Activated naive CD8-positive, alpha-beta T cell treated with anti-CD3 and anti-CD28 coated beads, Interleukin-2, amount 10 ng/mL, durations not matched to agents 7 days and 5 days (primary cell): Measurements from ENCODE around the gene C5. TPM values are rescaled to one million over a fixed set of nuclear protein-coding genes. Genes with fewer than 3 reads are reported as not detected.
"Not testable (repeated sequence)": the region's sequence is repeated elsewhere in the genome, so short reads cannot be mapped to it uniquely, and the experiment has no call there.

ENCODE experiments used
- ATAC-seq: fragments of 150-1000 bp; cut with Tn5 transposase; one replicate; pipeline ENCODE4 v1.10.0; 2021; ENCODE audit warnings: low read depth, moderate library complexity
- POLR2A ChIA-PET: fragments of 350-600 bp; sonication (Branson Sonifier 250); formaldehyde crosslinking; loops from one replicate; lab custom pipeline; 2021; ENCODE audit warnings: antibody characterized with exemption; lab: Charles Lee
- DNase-seq: peaks from one replicate; pipeline ENCODE4 v3.0.0; 2021
- H3K27ac Mint-ChIP-seq: one replicate; pipeline ENCODE4 v1.8.0; 2022; ENCODE audit warnings: mild to moderate bottlenecking, mixed read lengths
- H3K27me3 Mint-ChIP-seq: one replicate; pipeline ENCODE4 v1.8.0; 2022; ENCODE audit warnings: mild to moderate bottlenecking, moderate library complexity, mixed read lengths
- H3K36me3 Mint-ChIP-seq: one replicate; pipeline ENCODE4 v1.8.0; 2021; ENCODE audit warnings: mild to moderate bottlenecking, mixed read lengths
- H3K4me1 Mint-ChIP-seq: one replicate; pipeline ENCODE4 v1.8.0; 2021; ENCODE audit warnings: mixed read lengths
- H3K4me3 Mint-ChIP-seq: one replicate; pipeline ENCODE4 v1.8.0; 2022; ENCODE audit warnings: mild to moderate bottlenecking, moderate library complexity, mixed read lengths
- H3K9me3 Mint-ChIP-seq: one replicate; pipeline ENCODE4 v1.8.0; 2021; ENCODE audit warnings: mixed read lengths
- total RNA-seq, 2 experiments: library from RNA; stranded (reverse); gene quantifications; one replicate each; pipeline ENCODE4 v1.2.3, GENCODE V29; 2021

Gene C5
- total RNA-seq, 2 experiments from 2014 or later: 2.8 to 3.5 TPM

GRCh38 chr9:120989065-120989464, 61.0 kb downstream of the C5 start:
- H3K36me3 Mint-ChIP-seq: peaks cover 2% of the 10 kb centered on the region
- POLR2A ChIA-PET: no interaction called here
- no peak overlapping the region for H3K27ac Mint-ChIP-seq
- DNase-seq: no peak
- peaks cover 2% of the 10 kb centered on the region for H3K4me1 Mint-ChIP-seq
- no peak overlapping the region for H3K4me3 Mint-ChIP-seq
- no peaks in the 10 kb centered on the region for H3K9me3 Mint-ChIP-seq
- no peak for ATAC-seq
- H3K27me3 Mint-ChIP-seq: peaks cover 9% of the 10 kb centered on the region

GRCh38 chr9:120985819-120986222, 64.3 kb downstream of the C5 start:
- H3K9me3 Mint-ChIP-seq: no peaks in the 10 kb centered on the region
- DNase-seq (no peak), ATAC-seq (no peak)
- H3K27me3 Mint-ChIP-seq: peaks cover 18% of the 10 kb centered on the region
- H3K36me3 Mint-ChIP-seq: peaks cover 2% of the 10 kb centered on the region
- POLR2A ChIA-PET: no interaction called here
- H3K4me3 Mint-ChIP-seq: no peak overlapping the region
- H3K27ac Mint-ChIP-seq: no peak overlapping the region
- peaks cover 6% of the 10 kb centered on the region for H3K4me1 Mint-ChIP-seq

- POLR2A ChIA-PET: no interaction called here
- H3K4me3 Mint-ChIP-seq: no peak overlapping the region
- H3K36me3 Mint-ChIP-seq: no peaks in the 10 kb centered on the region
- H3K27ac Mint-ChIP-seq: no peak overlapping the region
- H3K4me1 Mint-ChIP-seq: peaks cover 8% of the 10 kb centered on the region
- no peaks in the 10 kb centered on the region for H3K9me3 Mint-ChIP-seq
- DNase-seq (no peak), ATAC-seq (no peak)
- peaks cover 20% of the 10 kb centered on the region for H3K27me3 Mint-ChIP-seq
These were observed 66.7 kb downstream of the C5 start for GRCh38 chr9:120983259-120983837.

- DNase-seq (no peak), ATAC-seq (no peak)
- POLR2A ChIA-PET: no interaction called here
- Mint-ChIP-seq H3K27ac (no peak overlapping the region), H3K9me3 (no peaks in the 10 kb centered on the region), H3K36me3 (no peaks in the 10 kb centered on the region), H3K4me3 (no peak overlapping the region), H3K27me3 (peaks cover 20% of the 10 kb centered on the region), H3K4me1 (peaks cover 8% of the 10 kb centered on the region)
These were observed 67.2 kb downstream of the C5 start for GRCh38 chr9:120982836-120983235.

DNA sequence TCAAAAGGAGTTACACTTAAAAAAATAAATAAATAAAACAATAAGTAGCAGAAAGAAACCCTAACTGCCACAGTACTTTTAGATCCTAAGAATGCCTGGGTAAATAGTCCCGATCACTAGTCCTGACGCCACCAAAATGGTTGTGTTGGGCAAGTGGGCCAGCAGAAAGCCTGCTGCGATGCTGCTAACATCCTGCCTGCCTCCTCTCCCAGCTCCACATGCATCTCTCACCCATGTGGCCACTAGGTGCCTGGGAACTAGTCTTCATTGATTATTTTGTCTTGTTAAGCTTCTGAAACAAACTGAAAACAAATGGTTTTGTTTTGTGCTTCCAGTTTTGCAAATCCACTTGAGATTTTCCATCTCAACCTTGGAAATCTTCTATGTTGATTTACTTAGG, 69.1 kb downstream of the C5 start:
- POLR2A ChIA-PET: no interaction called here

GRCh38 chr9:120979797-120980196, 70.3 kb downstream of the C5 start:
- H3K4me3 Mint-ChIP-seq: no peak overlapping the region
- no peaks in the 10 kb centered on the region for H3K9me3 Mint-ChIP-seq
- peaks cover 15% of the 10 kb centered on the region for H3K27me3 Mint-ChIP-seq
- no peaks in the 10 kb centered on the region for H3K36me3 Mint-ChIP-seq
- ATAC-seq (no peak), DNase-seq (no peak)
- POLR2A ChIA-PET: no interaction called here
- no peak overlapping the region for H3K27ac Mint-ChIP-seq
- H3K4me1 Mint-ChIP-seq: peaks cover 16% of the 10 kb centered on the region

More for the DNA sequence above, 69.1 kb downstream of the C5 start:
- peaks cover 20% of the 10 kb centered on the region for H3K27me3 Mint-ChIP-seq
- DNase-seq (no peak), ATAC-seq (no peak)
- no peak overlapping the region for H3K4me3 Mint-ChIP-seq
- H3K36me3 Mint-ChIP-seq: no peaks in the 10 kb centered on the region
- H3K27ac Mint-ChIP-seq: no peak overlapping the region
- H3K9me3 Mint-ChIP-seq: no peaks in the 10 kb centered on the region
- H3K4me1 Mint-ChIP-seq: peaks cover 8% of the 10 kb centered on the region

GRCh38 chr9:120978987-120979386, 71.1 kb downstream of the C5 start:
- Mint-ChIP-seq H3K36me3 (no peaks in the 10 kb centered on the region), H3K27me3 (peaks cover 15% of the 10 kb centered on the region), H3K4me1 (peaks cover 22% of the 10 kb centered on the region), H3K4me3 (no peak overlapping the region), H3K9me3 (no peaks in the 10 kb centered on the region), H3K27ac (no peak overlapping the region)
- POLR2A ChIA-PET: no interaction called here
- ATAC-seq (no peak), DNase-seq (no peak)

DNA sequence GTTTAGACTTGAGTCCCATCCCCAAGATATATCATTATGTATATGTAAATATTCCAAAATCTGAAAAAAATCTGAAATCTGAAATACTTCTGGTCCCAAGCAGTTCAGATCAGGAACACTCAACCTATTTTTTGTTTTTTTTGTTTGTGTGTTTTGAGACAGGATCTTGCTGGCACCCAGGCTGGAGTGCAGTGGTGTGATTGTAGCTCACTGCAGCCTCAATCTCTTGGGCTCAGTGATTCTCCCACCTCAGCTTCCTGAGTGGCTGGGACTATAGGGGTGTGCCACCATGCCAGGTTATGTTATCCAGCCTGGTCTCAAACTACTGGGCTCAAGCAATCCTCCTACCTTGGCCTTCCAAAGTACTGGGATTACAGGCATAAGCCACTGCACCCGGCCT, 72.8 kb downstream of the C5 start:
- no peak overlapping the region for H3K27ac Mint-ChIP-seq

DNA sequence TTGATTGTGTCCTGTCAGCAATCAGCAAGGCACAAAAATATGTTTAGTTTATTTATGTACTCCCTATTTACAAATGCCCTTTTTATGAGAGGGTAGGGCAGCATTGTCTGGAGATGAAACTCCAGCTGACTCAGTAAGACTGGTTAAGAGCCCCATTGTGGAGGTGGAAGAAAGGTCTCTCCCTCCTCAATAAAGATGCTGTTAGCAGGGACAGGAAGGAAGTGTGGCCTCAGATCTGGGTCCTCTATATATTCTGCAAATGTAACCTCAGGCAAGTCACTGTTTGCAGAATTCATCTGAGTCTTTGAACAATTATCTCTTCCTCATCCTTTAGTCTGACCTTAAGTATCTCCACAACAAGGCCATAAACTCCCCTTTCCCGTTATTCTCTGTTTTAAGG, 75.2 kb downstream of the C5 start:
- H3K27me3 Mint-ChIP-seq: peaks cover 2% of the 10 kb centered on the region
- H3K9me3 Mint-ChIP-seq: no peaks in the 10 kb centered on the region
- peak overlapping the region; percentile 69 for H3K27ac Mint-ChIP-seq
- H3K36me3 Mint-ChIP-seq: no peaks in the 10 kb centered on the region
- H3K4me1 Mint-ChIP-seq: peaks cover 20% of the 10 kb centered on the region
- POLR2A ChIA-PET: no interaction called here
- peak; percentile 88 for ATAC-seq
- H3K4me3 Mint-ChIP-seq: peak overlapping the region; percentile 39
- DNase-seq: no peak

More for the DNA sequence above, 72.8 kb downstream of the C5 start:
- Mint-ChIP-seq H3K9me3 (no peaks in the 10 kb centered on the region), H3K36me3 (no peaks in the 10 kb centered on the region), H3K4me3 (no peak overlapping the region), H3K27me3 (peaks cover 3% of the 10 kb centered on the region), H3K4me1 (peaks cover 22% of the 10 kb centered on the region)
- ATAC-seq (no peak), DNase-seq (no peak)
- POLR2A ChIA-PET: no interaction called here

DNA sequence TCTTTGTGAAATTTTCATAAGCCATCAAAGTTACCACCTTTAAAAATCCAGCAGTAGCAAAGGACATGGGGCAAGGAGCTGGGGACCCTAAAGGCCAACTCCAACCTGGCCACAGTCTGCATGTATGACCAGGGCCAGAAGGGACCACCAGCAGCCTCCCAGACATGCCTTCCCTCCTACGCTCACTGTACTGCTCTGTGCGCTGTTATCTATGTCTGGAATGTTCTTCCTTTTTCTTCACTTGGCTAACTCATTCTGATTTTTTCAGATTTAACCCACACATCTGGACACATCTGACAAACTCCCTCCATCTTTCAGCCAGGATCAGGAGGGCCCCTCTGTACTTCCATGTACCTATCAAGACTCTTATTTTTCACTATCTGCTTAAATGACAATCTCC, 75.9 kb downstream of the C5 start:
- Mint-ChIP-seq H3K36me3 (no peaks in the 10 kb centered on the region), H3K4me1 (peaks cover 20% of the 10 kb centered on the region), H3K27me3 (peaks cover 2% of the 10 kb centered on the region), H3K9me3 (no peaks in the 10 kb centered on the region), H3K4me3 (no peak overlapping the region), H3K27ac (no peak overlapping the region)
- no peak for DNase-seq
- POLR2A ChIA-PET: no interaction called here
- no peak for ATAC-seq

DNA sequence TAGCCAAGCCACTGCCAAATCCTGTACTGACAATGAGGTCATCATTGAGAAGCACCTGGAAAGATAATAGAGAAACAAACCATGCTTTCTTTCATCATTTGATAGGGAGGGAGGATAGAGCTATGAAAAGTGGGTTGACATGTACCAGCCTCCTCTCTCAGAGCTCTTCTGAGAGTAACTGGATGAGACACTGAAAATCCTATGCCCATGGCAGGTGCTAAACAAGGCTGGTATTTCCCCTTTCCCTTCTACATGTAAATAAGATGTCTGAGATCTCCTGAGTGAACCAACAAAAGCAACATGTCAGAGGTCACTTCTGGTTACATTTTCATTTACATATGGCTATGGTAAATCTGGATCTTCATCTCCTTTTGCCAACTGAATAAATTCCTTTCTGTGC, 78.1 kb downstream of the C5 start:
- peaks cover 17% of the 10 kb centered on the region for H3K4me1 Mint-ChIP-seq
- DNase-seq (no peak), ATAC-seq (no peak)
- POLR2A ChIA-PET: no interaction called here
- no peaks in the 10 kb centered on the region for H3K36me3 Mint-ChIP-seq
- H3K9me3 Mint-ChIP-seq: no peaks in the 10 kb centered on the region
- H3K27me3 Mint-ChIP-seq: peaks cover 3% of the 10 kb centered on the region
- no peak overlapping the region for H3K27ac Mint-ChIP-seq
- H3K4me3 Mint-ChIP-seq: no peak overlapping the region

GRCh38 chr9:120971471-120971870, 78.6 kb downstream of the C5 start:
- ATAC-seq, H3K36me3 Mint-ChIP-seq, POLR2A ChIA-PET, H3K9me3 Mint-ChIP-seq, H3K27ac Mint-ChIP-seq, DNase-seq, H3K4me3 Mint-ChIP-seq, H3K27me3 Mint-ChIP-seq: not testable (repeated sequence)
- H3K4me1 Mint-ChIP-seq: peaks cover 17% of the 10 kb centered on the region

- Mint-ChIP-seq H3K36me3 (no peaks in the 10 kb centered on the region), H3K4me1 (peaks cover 12% of the 10 kb centered on the region), H3K27me3 (peaks cover 5% of the 10 kb centered on the region), H3K4me3 (no peak overlapping the region), H3K27ac (no peak overlapping the region), H3K9me3 (no peaks in the 10 kb centered on the region)
- no peak for ATAC-seq
- DNase-seq: no peak
- POLR2A ChIA-PET: interaction anchor here (0.6 kb wide), 1 partner anchor 196 kb away, joined by 3 read pairs; no protein-coding TSS in a partner anchor
These were observed 79.8 kb downstream of the C5 start for GRCh38 chr9:120970244-120970643.

- Mint-ChIP-seq H3K4me1 (no peaks in the 10 kb centered on the region), H3K4me3 (no peak overlapping the region), H3K36me3 (no peaks in the 10 kb centered on the region), H3K9me3 (no peaks in the 10 kb centered on the region), H3K27ac (no peak overlapping the region), H3K27me3 (peaks cover 10% of the 10 kb centered on the region)
- ATAC-seq (no peak), DNase-seq (no peak)
- POLR2A ChIA-PET: no interaction called here
These were observed 84.1 kb downstream of the C5 start for GRCh38 chr9:120966013-120966369.
